ENCODE results near the gene RBPJ. TPM values are rescaled to one million over a fixed set of nuclear protein-coding genes. Genes with fewer than 3 reads are reported as not detected.

Gene RBPJ
- total and polyA plus RNA-seq, 2 donors (not counting 1 experiment from before 2014, with no cell fraction given), result 144 to 253 TPM

- H3K9me3 ChIP-seq (ENCODE audit: control insufficient read depth, insufficient read depth, low read depth, low read length), result no peaks in the 10 kb centered on the region
- DNase-seq (ENCODE audit: low read depth in 2 of 2), result peak in 1 of 2 donors; percentile 28
- no peaks in the 10 kb centered on the region for H3K79me2 ChIP-seq (ENCODE audit: control insufficient read depth, insufficient read depth, low read length)
- H3K4me2 ChIP-seq (ENCODE audit: extremely low read depth, insufficient read depth, low read length), result no peak overlapping the region
- TF ChIP-seq CTCF (conservative IDR thresholded peaks at IDR 0.05 in 1 of 2, IDR thresholded peaks at IDR 0.05 in 1 of 2; ENCODE audit: low read depth in 1 of 2, low read length in 2 of 2) (no peak), EZH2 (IDR thresholded peaks at IDR 0.05; ENCODE audit: low read length, missing control alignments) (no peak)
- H3K27me3 ChIP-seq (ENCODE audit: control insufficient read depth, insufficient read depth, low read length), result no peaks in the 10 kb centered on the region
- H3K36me3 ChIP-seq (ENCODE audit: control insufficient read depth, insufficient read depth, low read length), result peaks cover 7% of the 10 kb centered on the region
- H3K4me3 ChIP-seq (replicated peaks in 1 of 4; ENCODE audit: control extremely low read depth in 1 of 4, insufficient read depth in 1 of 4, low read depth in 3 of 4, low read length in 4 of 4), result no peak overlapping the region
- no peaks in the 10 kb centered on the region for H4K20me1 ChIP-seq (ENCODE audit: control insufficient read depth, extremely low read depth, insufficient read depth, low read length)
- H3K9ac ChIP-seq (ENCODE audit: insufficient read depth, low read length), result no peak overlapping the region
- H2AFZ ChIP-seq (ENCODE audit: low read length), result no peak overlapping the region
- no peak overlapping the region for H3K27ac ChIP-seq (ENCODE audit: insufficient read depth, low read length)
- no peaks in the 10 kb centered on the region for H3K4me1 ChIP-seq (ENCODE audit: control insufficient read depth, extremely low read depth, insufficient read depth, low read length)
Measured at GRCh38 chr4:26433556-26433955, 112.7 kb downstream of the RBPJ start.

- Histone ChIP-seq H3K4me3 (replicated peaks in 1 of 4; ENCODE audit: control extremely low read depth in 1 of 4, insufficient read depth in 1 of 4, low read depth in 3 of 4, low read length in 4 of 4) (no peak overlapping the region), H3K9ac (ENCODE audit: insufficient read depth, low read length) (no peak overlapping the region)
- DNase-seq (ENCODE audit: low read depth in 2 of 2), result peak; percentile 28 to 67
Measured at GRCh38 chr4:26434030-26434639, 113.3 kb downstream of the RBPJ start.

GRCh38 chr4:26441102-26441501 is 120.3 kb downstream of the RBPJ start:
- Histone ChIP-seq H3K27ac (ENCODE audit: insufficient read depth, low read length) (no peak overlapping the region), H2AFZ (ENCODE audit: low read length) (no peak overlapping the region), H3K27me3 (ENCODE audit: control insufficient read depth, insufficient read depth, low read length) (no peaks in the 10 kb centered on the region), H3K9me3 (ENCODE audit: control insufficient read depth, insufficient read depth, low read depth, low read length) (no peaks in the 10 kb centered on the region), H3K4me2 (ENCODE audit: extremely low read depth, insufficient read depth, low read length) (no peak overlapping the region), H3K79me2 (ENCODE audit: control insufficient read depth, insufficient read depth, low read length) (no peaks in the 10 kb centered on the region), H3K36me3 (ENCODE audit: control insufficient read depth, insufficient read depth, low read length) (peaks cover 3% of the 10 kb centered on the region), H3K9ac (ENCODE audit: insufficient read depth, low read length) (no peak overlapping the region), H3K4me1 (ENCODE audit: control insufficient read depth, extremely low read depth, insufficient read depth, low read length) (peaks cover 2% of the 10 kb centered on the region), H3K4me3 (replicated peaks in 1 of 4; ENCODE audit: control extremely low read depth in 1 of 4, insufficient read depth in 1 of 4, low read depth in 3 of 4, low read length in 4 of 4) (no peak overlapping the region), H4K20me1 (ENCODE audit: control insufficient read depth, extremely low read depth, insufficient read depth, low read length) (no peaks in the 10 kb centered on the region)
- TF ChIP-seq CTCF (conservative IDR thresholded peaks at IDR 0.05 in 1 of 2, IDR thresholded peaks at IDR 0.05 in 1 of 2; ENCODE audit: low read depth in 1 of 2, low read length in 2 of 2), result no peak
- no peak for TF ChIP-seq EZH2 (IDR thresholded peaks at IDR 0.05; ENCODE audit: low read length, missing control alignments)
- peak; percentile 64 to 70 for DNase-seq (ENCODE audit: low read depth in 2 of 2)

More at GRCh38 chr4:26434030-26434639, 113.3 kb downstream of the RBPJ start:
- Histone ChIP-seq H3K27ac (ENCODE audit: insufficient read depth, low read length) (no peak overlapping the region), H3K27me3 (ENCODE audit: control insufficient read depth, insufficient read depth, low read length) (no peaks in the 10 kb centered on the region), H2AFZ (ENCODE audit: low read length) (no peak overlapping the region), H3K79me2 (ENCODE audit: control insufficient read depth, insufficient read depth, low read length) (no peaks in the 10 kb centered on the region), H3K36me3 (ENCODE audit: control insufficient read depth, insufficient read depth, low read length) (peaks cover 7% of the 10 kb centered on the region), H3K4me1 (ENCODE audit: control insufficient read depth, extremely low read depth, insufficient read depth, low read length) (no peaks in the 10 kb centered on the region), H4K20me1 (ENCODE audit: control insufficient read depth, extremely low read depth, insufficient read depth, low read length) (no peaks in the 10 kb centered on the region), H3K4me2 (ENCODE audit: extremely low read depth, insufficient read depth, low read length) (no peak overlapping the region), H3K9me3 (ENCODE audit: control insufficient read depth, insufficient read depth, low read depth, low read length) (no peaks in the 10 kb centered on the region)
- TF ChIP-seq EZH2 (IDR thresholded peaks at IDR 0.05; ENCODE audit: low read length, missing control alignments), result no peak
- TF ChIP-seq CTCF (conservative IDR thresholded peaks at IDR 0.05 in 1 of 2, IDR thresholded peaks at IDR 0.05 in 1 of 2; ENCODE audit: low read depth in 1 of 2, low read length in 2 of 2), result no peak
